Stomach (tissue), 4 donors: ENCODE results near the gene STOML1.

Source experiments
- EP300 ChIP-seq: sonication (generic); formaldehyde crosslinking; IDR thresholded peaks from one replicate; pipeline ENCODE4 v1.6.1; 2017; ENCODE audit warnings: antibody characterized with exemption
- POLR2A ChIP-seq, 4 donors: fragments of 450-650 bp; IDR thresholded peaks; one replicate each; pipeline ENCODE4 v1.6.1; 2016; ENCODE audit warnings: antibody characterized with exemption in 4 of 4, control low read depth in 2 of 4, mild to moderate bottlenecking in 1 of 4, moderate library complexity in 1 of 4
- POLR2AphosphoS5 ChIP-seq, 3 donors: sonication (generic); formaldehyde crosslinking; IDR thresholded peaks; one replicate each; pipeline ENCODE4 v1.6.1; 2016; ENCODE audit warnings: antibody characterized with exemption in 3 of 3
- TF ChIP-seq, protein P1 (sequence below), 7 experiments: fragments of 450-650 bp in 4 of 7; fragments of 200-600 bp in 3 of 7; sonication (generic) in 3 of 7; IDR thresholded peaks; one replicate each; pipeline ENCODE4 v1.5.1; 2016 to 2019; ENCODE audit warnings: antibody characterized with exemption in 7 of 7, control low read depth in 2 of 7, mild to moderate bottlenecking in 1 of 7

DNA sequence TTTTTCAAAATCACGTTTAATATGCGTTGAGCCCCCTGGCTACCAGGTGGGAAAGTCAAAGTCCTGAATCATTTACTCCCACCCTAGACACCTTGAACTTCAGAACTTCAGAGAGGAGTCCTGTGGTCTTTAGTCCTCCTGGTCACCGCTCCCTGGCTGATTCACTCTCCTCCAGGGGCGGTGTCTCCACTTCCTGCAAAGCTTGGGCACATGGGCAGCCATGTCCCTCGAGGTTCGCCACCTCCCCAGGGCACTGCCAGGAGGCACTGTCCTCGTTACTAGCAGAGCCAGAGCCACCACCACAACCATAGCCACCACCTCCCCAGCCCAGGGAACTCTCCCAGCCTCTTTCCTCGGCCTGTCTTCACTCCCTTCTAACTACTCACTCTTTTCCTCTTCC is 34.8 kb downstream of the STOML1 start:
- no peak for TF ChIP-seq EP300
- TF ChIP-seq, protein P1, sequence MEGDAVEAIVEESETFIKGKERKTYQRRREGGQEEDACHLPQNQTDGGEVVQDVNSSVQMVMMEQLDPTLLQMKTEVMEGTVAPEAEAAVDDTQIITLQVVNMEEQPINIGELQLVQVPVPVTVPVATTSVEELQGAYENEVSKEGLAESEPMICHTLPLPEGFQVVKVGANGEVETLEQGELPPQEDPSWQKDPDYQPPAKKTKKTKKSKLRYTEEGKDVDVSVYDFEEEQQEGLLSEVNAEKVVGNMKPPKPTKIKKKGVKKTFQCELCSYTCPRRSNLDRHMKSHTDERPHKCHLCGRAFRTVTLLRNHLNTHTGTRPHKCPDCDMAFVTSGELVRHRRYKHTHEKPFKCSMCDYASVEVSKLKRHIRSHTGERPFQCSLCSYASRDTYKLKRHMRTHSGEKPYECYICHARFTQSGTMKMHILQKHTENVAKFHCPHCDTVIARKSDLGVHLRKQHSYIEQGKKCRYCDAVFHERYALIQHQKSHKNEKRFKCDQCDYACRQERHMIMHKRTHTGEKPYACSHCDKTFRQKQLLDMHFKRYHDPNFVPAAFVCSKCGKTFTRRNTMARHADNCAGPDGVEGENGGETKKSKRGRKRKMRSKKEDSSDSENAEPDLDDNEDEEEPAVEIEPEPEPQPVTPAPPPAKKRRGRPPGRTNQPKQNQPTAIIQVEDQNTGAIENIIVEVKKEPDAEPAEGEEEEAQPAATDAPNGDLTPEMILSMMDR (IDR thresholded peaks at IDR 0.05): no peak
- no peak for TF ChIP-seq POLR2A (IDR thresholded peaks at IDR 0.05)
- TF ChIP-seq POLR2AphosphoS5 (IDR thresholded peaks at IDR 0.05): no peak
